Activated CD8-positive, alpha-beta T cell treated with anti-CD3 and anti-CD28 coated beads, Interleukin-2, amount 10 ng/mL, durations not matched to agents 7 days and 5 days (primary cell): ENCODE results near the gene MMP24OS. TPM values are rescaled to one million over a fixed set of nuclear protein-coding genes. Genes with fewer than 3 reads are reported as not detected.
A peak's percentile ranks its signal among the peaks of the same experiment; 100 is the strongest.

ENCODE experiments used
- ATAC-seq: fragments of 150-1000 bp; cut with Tn5 transposase; one replicate; pipeline ENCODE4 v1.10.0; 2021; ENCODE audit warnings: moderate library complexity
- CTCF ChIA-PET: fragments of 350-600 bp; sonication (Branson Sonifier 250); formaldehyde crosslinking; loops from one replicate; lab custom pipeline; 2021; ENCODE audit warnings: antibody characterized with exemption; lab: Charles Lee
- POLR2A ChIA-PET: fragments of 350-600 bp; sonication (Branson Sonifier 250); formaldehyde crosslinking; loops from one replicate; lab custom pipeline; 2021; ENCODE audit warnings: antibody characterized with exemption; lab: Charles Lee
- DNase-seq: peaks from one replicate; pipeline ENCODE4 v3.0.0-alpha.2; 2020
- H3K27ac Mint-ChIP-seq: one replicate; pipeline ENCODE4 v1.8.0; 2021; ENCODE audit warnings: mild to moderate bottlenecking, mixed read lengths
- H3K27me3 Mint-ChIP-seq: one replicate; pipeline ENCODE4 v1.8.0; 2021; ENCODE audit warnings: low read depth, mixed read lengths
- H3K36me3 Mint-ChIP-seq: one replicate; pipeline ENCODE4 v1.8.0; 2021; ENCODE audit warnings: low read depth, mixed read lengths
- H3K4me1 Mint-ChIP-seq: one replicate; pipeline ENCODE4 v1.8.0; 2021; ENCODE audit warnings: low read depth, mixed read lengths
- H3K4me3 Mint-ChIP-seq: one replicate; pipeline ENCODE4 v1.8.0; 2021; ENCODE audit warnings: mild to moderate bottlenecking, mixed read lengths
- H3K9me3 Mint-ChIP-seq: one replicate; pipeline ENCODE4 v1.8.0; 2022; ENCODE audit warnings: mixed read lengths; ENCODE audit not compliant: insufficient read depth
- total RNA-seq, 2 experiments: library from RNA; stranded (reverse); gene quantifications; one replicate each; pipeline ENCODE4 v1.2.3, GENCODE V29; 2021

MMP24OS gene
- total RNA-seq, 2 experiments from 2014 or later, result 42.0 to 43.1 TPM

DNA sequence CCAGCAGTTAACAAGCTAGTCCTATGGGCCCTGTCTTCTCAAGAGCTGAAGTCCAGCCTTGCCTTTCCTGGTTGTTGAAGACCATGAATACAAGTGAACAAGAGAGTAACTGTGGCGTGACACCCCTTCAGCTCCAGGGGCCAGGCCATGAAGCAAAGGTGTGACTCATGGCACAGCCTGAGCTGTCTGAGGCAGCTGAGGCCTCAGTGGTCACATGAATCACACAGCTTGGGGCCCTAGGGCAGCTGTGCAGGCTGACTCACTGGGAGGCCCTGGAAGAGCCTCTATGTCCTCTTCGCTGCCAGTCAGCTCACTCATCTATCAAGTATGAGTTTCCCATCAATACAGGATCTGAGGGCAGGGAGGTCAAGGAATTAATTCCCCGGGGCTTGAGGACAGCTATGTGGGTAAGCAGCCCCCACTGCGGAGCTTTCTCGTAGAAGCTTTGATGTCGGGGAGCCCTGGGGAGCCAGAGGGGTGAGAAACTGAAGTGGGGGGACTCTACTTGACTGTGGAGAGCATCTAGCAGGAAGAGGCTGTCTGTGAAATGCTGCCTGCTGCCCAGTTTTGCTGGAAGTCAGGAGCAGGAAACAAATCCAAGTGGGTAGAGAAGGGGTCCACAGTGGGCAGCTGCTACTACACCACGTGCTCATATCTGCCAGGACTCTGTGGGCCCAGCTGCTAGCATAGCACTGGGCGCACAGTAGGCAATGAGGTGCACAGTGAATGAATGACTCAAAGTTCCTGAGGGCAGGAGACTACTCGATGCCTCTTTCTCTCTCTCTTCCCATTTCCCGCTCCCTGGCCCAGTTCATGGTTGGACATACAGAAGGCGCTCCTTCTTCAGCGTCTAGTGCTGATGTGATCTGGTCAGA, 28.0 kb upstream of the MMP24OS start:
- Mint-ChIP-seq H3K4me1 (peaks cover 44% of the 10 kb centered on the region), H3K27ac (peak overlapping the region; percentile 83), H3K36me3 (peaks cover 10% of the 10 kb centered on the region), H3K4me3 (no peak overlapping the region), H3K9me3 (no peaks in the 10 kb centered on the region), H3K27me3 (no peaks in the 10 kb centered on the region)
- ChIA-PET CTCF (interaction anchor here (0.6 to 9.3 kb wide), 16 partner anchors 7 to 210 kb away, joined by 3 to 94 read pairs (median 12); partner anchors contain the start of genes CEP250 and GDF5), POLR2A (interaction anchor here (0.5 to 1.3 kb wide), 3 partner anchors 106 to 144 kb away, joined by 3 to 6 read pairs (median 5); partner anchors contain the start of genes GDF5 and UQCC1)
- peak; percentile 75 for DNase-seq
- ATAC-seq, result peak; percentile 82

DNA sequence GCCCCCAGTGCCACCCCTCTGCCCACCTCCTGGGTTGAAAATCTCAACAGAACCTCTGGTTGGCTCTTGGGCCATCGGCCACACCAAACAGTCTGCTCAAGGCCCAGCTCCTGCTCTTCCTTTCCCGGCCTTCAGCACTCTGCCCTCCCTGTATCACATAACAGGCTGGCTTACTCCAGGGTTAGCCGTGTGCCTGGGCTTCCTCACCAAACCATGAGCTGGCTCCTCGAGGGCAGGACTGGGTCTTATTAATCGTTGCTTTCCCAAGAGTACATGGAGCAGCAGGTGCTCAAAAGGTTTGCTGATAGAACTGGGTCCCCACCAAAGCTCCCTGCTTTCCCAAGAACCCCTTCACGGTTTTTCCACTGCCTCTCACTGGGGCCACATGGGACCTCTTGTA, 27.0 kb upstream of the MMP24OS start:
- POLR2A ChIA-PET, result interaction anchor here (1.2 to 1.3 kb wide), 2 partner anchors 106 to 132 kb away, joined by 5 to 6 read pairs; partner anchors contain the start of genes GDF5 and UQCC1
- Mint-ChIP-seq H3K27ac (no peak overlapping the region), H3K36me3 (peaks cover 7% of the 10 kb centered on the region), H3K27me3 (no peaks in the 10 kb centered on the region), H3K4me1 (peaks cover 44% of the 10 kb centered on the region), H3K4me3 (no peak overlapping the region), H3K9me3 (no peaks in the 10 kb centered on the region)
- no peak for ATAC-seq
- CTCF ChIA-PET, result interaction anchor here (0.9 to 9.3 kb wide), 19 partner anchors 10 to 490 kb away, joined by 3 to 94 read pairs (median 6); partner anchors contain the start of genes CEP250, EDEM2 and GDF5
- no peak for DNase-seq

DNA sequence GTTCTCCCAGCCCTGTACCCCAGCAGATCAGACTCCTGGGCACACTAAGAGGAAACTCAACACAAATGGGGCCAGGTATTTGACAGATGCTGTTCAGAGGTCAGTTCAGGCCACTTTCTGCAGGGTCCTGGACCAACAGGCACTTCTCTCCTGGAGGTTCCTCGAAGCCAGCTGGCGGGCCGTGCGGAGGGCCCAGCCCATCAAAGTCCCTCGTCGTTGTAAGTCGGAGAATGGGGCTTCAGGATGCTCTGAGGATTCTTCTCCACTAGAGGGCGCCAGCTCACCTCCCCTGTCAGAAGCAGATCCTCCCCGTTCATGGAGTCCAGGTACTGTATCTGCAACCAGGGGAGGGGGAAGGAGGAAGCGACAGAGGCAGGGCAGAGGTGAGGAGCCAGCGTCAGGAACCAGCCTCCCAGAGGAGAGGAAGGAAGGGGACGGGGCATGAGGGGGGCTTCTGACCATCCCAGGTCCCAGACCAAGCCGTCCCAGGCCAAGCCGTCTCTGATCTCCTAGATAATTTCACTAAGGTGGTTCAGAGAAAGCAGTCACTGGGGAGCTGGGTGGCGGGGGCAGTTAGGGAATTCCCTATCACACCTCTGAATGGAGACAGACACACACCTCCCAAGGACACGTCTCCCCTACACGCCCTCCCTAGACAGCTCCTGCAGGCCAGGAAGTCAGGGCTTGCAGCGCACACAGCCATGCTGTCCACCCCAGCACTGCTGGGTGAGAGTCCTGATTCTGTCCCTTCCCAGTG, 26.0 kb upstream of the MMP24OS start:
- H3K27ac Mint-ChIP-seq, result peak overlapping the region; percentile 60
- DNase-seq (peak; percentile 92), ATAC-seq (peak; percentile 79)
- no peaks in the 10 kb centered on the region for H3K9me3 Mint-ChIP-seq
- no peak overlapping the region for H3K4me3 Mint-ChIP-seq
- CTCF ChIA-PET, result interaction anchor here (0.9 to 9.3 kb wide), 32 partner anchors 9 to 492 kb away, joined by 3 to 94 read pairs (median 5); partner anchors contain the start of genes CEP250, EDEM2, EIF6 and GDF5
- no peaks in the 10 kb centered on the region for H3K27me3 Mint-ChIP-seq
- H3K4me1 Mint-ChIP-seq, result peaks cover 44% of the 10 kb centered on the region
- peaks cover 3% of the 10 kb centered on the region for H3K36me3 Mint-ChIP-seq
- POLR2A ChIA-PET, result interaction anchor here (0.7 to 1.3 kb wide), 3 partner anchors 26 to 153 kb away, joined by 3 to 4 read pairs (median 3); partner anchors contain the start of gene CEP250

DNA sequence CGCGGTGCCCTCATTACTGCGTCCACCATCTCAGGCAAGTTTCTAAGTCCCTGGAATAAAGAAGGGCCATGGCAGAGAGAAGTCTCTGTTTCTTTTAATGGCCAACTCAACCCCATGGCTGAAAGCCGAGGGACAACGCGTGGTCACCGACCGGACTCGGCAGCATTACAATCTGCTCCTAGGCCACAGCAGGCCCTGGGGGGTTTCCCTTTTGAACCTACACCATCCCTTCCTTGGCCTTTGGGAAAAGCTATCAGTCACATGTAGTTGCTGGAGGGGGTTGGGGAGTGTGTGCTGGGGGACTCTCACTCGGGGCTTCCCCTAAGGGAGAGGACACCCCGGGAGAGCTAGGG, 25.4 kb upstream of the MMP24OS start:
- Mint-ChIP-seq H3K9me3 (no peaks in the 10 kb centered on the region), H3K27ac (no peak overlapping the region), H3K27me3 (no peaks in the 10 kb centered on the region), H3K4me3 (no peak overlapping the region), H3K4me1 (peaks cover 44% of the 10 kb centered on the region), H3K36me3 (peaks cover 3% of the 10 kb centered on the region)
- ChIA-PET CTCF (interaction anchor here (0.9 to 9.3 kb wide), 25 partner anchors 9 to 187 kb away, joined by 3 to 94 read pairs (median 6); partner anchors contain the start of genes CEP250, EDEM2, EIF6 and GDF5), POLR2A (interaction anchor here (0.7 to 1.3 kb wide), 2 partner anchors 26 to 152 kb away, joined by 3 to 4 read pairs; partner anchors contain the start of gene CEP250)
- ATAC-seq, result no peak
- no peak for DNase-seq

DNA sequence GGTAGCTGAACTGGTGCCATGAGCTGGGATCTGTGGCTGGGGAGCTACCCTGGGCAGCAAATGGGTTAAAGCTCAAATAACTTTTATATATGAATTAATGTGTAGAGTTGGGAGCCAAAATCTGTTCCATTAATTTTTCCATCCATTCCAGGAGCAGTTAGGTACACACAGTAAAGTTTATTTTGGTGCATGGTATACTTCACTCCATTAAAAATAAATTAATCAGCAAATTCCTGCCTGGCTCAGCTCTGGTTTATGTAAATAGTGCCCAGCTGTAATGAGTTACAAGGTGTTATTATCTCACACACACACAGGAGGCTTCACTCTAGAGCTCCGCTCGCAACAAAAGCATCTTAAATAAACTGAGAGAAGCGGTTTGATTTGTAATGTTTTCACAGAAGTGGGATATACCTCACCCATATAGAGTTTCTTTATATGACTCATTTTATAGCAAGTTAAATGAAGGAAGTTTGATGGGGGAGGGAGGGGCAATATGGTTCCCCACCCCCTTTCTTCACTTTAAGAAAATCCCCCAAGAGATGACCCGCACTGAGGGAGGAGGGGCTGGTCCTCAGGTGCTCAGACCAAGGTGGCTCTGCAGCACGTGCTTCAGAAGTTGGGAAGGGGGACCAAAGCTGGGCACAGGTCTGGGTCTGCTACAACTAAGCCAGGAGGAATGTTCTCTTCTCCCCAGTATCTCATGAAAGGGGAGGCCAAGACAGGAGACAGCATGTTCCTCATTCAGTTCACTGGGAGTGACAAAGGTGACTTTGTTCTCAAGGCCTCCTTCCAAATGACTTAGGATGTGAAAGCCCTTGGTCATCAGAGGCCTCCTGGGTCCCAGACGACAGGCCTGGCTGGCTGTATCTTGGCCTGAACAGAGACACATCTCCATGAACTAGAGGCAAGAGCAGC, 24.8 kb upstream of the MMP24OS start:
- no peak for ATAC-seq
- Mint-ChIP-seq H3K4me3 (no peak overlapping the region), H3K9me3 (no peaks in the 10 kb centered on the region), H3K4me1 (peaks cover 44% of the 10 kb centered on the region), H3K36me3 (peaks cover 3% of the 10 kb centered on the region), H3K27me3 (no peaks in the 10 kb centered on the region), H3K27ac (no peak overlapping the region)
- DNase-seq, result no peak
- CTCF ChIA-PET, result interaction anchor here (0.9 to 9.3 kb wide), 20 partner anchors 8 to 316 kb away, joined by 3 to 94 read pairs (median 6); partner anchors contain the start of genes CEP250, EDEM2, EIF6 and GDF5
- POLR2A ChIA-PET, result interaction anchor here (0.8 kb wide), 1 partner anchor 25 kb away, joined by 3 read pairs; the partner anchor contains the start of gene MMP24OS

DNA sequence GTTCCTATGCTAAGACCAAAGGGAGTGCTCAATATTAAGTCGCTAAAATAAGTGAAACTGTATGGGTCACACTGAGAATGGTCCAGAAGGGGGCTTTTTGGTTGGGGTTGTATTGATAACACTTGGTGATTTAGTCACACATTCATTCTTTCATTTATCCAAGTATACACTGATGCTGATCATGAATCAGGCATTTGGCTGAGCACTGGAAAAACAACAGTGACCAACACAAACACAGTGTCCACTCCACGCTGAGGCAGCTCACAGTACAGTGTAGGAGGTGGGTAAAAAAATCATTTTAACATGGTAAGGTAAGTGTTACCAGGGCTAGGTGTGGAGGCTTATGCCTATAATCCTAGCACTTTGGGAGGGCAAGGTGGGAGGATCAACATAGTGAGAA, 23.5 kb upstream of the MMP24OS start:
- POLR2A ChIA-PET, result no interaction called here
- H3K27me3 Mint-ChIP-seq, result no peaks in the 10 kb centered on the region
- CTCF ChIA-PET, result interaction anchor here (0.9 to 9.3 kb wide), 4 partner anchors 29 to 156 kb away, joined by 4 to 94 read pairs (median 81); partner anchors contain the start of gene GDF5
- H3K4me3 Mint-ChIP-seq, result no peak overlapping the region
- peaks cover 33% of the 10 kb centered on the region for H3K4me1 Mint-ChIP-seq
- no peaks in the 10 kb centered on the region for H3K9me3 Mint-ChIP-seq
- peaks cover 3% of the 10 kb centered on the region for H3K36me3 Mint-ChIP-seq
- ATAC-seq (no peak), DNase-seq (no peak)
- H3K27ac Mint-ChIP-seq, result no peak overlapping the region

DNA sequence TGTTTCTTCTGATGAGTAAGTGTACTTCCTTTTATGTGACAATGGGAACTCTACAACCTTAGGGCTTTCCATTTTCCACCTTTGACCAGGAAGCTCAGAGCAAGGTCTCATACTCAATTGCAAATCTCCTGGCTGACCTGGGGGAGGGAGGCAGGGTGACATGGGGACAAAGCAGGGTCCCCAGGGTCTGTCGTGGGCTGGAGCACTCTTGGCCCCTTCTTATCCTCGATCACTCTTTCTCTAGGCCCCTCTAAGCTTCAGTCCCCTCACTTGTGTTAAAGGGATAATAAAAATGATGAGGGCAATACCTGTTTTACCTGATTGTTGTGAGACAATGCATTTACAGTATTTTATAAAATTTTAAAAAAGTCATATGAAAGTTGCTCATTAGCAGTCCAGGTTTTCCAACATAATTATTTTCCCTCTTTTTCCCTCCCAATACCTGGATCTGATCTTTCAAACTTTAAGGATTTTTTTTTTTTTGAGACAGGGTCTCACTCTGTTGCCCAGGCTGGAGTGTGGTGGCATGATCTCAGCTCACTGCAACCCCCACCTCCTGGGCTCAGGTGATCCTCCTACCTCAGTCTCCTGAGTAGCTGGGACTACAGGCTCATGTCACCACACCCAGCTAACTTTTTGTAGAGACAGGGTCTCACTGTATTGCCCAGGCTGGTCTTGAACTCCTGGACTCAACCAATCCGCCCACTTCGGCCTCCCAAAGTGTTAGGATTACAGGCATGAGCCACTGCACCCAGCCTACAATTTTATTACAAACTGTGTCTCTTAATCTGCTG, 22.7 kb upstream of the MMP24OS start:
- H3K4me1 Mint-ChIP-seq, result peaks cover 26% of the 10 kb centered on the region
- H3K9me3 Mint-ChIP-seq, result no peaks in the 10 kb centered on the region
- H3K27me3 Mint-ChIP-seq, result no peaks in the 10 kb centered on the region
- H3K36me3 Mint-ChIP-seq, result peaks cover under 1% of the 10 kb centered on the region
- no peak overlapping the region for H3K27ac Mint-ChIP-seq
- ChIA-PET POLR2A (interaction anchor here (1.9 kb wide), 1 partner anchor 16 kb away, joined by 7 read pairs; the partner anchor contains the start of gene EIF6), CTCF (interaction anchor here (0.9 to 8.2 kb wide), 4 partner anchors 11 to 156 kb away, joined by 3 to 89 read pairs (median 38); no protein-coding TSS in a partner anchor)
- no peak for ATAC-seq
- no peak for DNase-seq
- no peak overlapping the region for H3K4me3 Mint-ChIP-seq

DNA sequence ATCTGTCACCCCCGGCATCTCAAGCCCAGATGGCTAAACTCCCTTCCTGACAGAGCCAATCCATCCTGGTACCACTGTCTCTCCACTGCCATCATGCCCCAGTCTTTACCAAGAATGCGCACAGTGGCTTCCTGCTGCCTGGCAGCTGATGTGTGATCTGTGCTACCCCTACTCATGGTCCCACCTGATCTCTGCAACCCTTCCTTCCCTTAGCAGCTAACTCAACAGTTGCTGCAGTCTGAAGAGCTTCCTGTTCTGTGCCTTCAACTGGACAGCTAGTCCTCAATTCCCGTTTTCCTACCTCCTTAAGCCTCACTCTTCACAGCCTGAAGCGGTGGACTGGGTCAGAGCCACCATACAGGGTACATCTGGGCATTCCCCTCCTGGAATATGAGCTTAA, 21.9 kb upstream of the MMP24OS start:
- H3K36me3 Mint-ChIP-seq, result no peaks in the 10 kb centered on the region
- no peak for DNase-seq
- H3K27ac Mint-ChIP-seq, result peak overlapping the region; percentile 30
- no peak overlapping the region for H3K4me3 Mint-ChIP-seq
- CTCF ChIA-PET, result interaction anchor here (1.0 to 8.2 kb wide), 2 partner anchors 10 to 148 kb away, joined by 3 to 89 read pairs; no protein-coding TSS in a partner anchor
- POLR2A ChIA-PET, result interaction anchor here (1.9 kb wide), 1 partner anchor 15 kb away, joined by 7 read pairs; the partner anchor contains the start of gene EIF6
- peaks cover 17% of the 10 kb centered on the region for H3K4me1 Mint-ChIP-seq
- H3K9me3 Mint-ChIP-seq, result no peaks in the 10 kb centered on the region
- H3K27me3 Mint-ChIP-seq, result peaks cover 2% of the 10 kb centered on the region
- no peak for ATAC-seq

DNA sequence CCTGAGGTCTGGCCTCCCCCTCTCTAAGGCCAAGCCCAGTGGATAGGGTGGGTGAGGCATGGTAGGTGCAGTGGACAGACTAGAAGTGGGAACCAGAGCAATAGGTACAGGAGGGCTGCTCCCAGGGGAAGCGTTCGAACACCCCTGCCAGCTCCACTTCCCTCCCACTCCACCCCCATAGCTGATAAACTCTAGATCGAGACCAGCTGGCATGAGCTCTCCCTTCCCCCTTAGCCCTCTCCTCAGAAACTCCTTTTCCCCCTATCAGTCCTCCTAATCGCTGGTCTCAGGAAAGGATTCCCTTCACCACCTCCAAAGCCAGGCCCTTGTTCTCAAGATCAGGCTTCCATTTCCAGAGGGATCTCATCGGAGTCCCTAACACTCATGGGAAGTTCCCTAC, 20.3 kb upstream of the MMP24OS start:
- Mint-ChIP-seq H3K27me3 (peaks cover 2% of the 10 kb centered on the region), H3K36me3 (no peaks in the 10 kb centered on the region)
- POLR2A ChIA-PET, result interaction anchor here (0.6 to 1.9 kb wide), 3 partner anchors 11 to 158 kb away, joined by 3 to 7 read pairs (median 3); partner anchors contain the start of gene EIF6

More for the DNA sequence above, 20.3 kb upstream of the MMP24OS start:
- ATAC-seq (no peak), DNase-seq (no peak)
- H3K9me3 Mint-ChIP-seq, result no peaks in the 10 kb centered on the region
- H3K4me1 Mint-ChIP-seq, result peaks cover 2% of the 10 kb centered on the region
- H3K27ac Mint-ChIP-seq, result no peak overlapping the region
- CTCF ChIA-PET, result interaction anchor here (0.9 to 8.2 kb wide), 3 partner anchors 9 to 149 kb away, joined by 3 to 89 read pairs (median 7); no protein-coding TSS in a partner anchor
- H3K4me3 Mint-ChIP-seq, result no peak overlapping the region
